HCT116 (cell line): ENCODE data around the gene BTBD3. TPM values are rescaled to one million over a fixed set of nuclear protein-coding genes. Genes with fewer than 3 reads are reported as not detected.

Experiments used
- ATAC-seq: fragments of 200-7000 bp; cut with Tn5 transposase; 2 replicates; pipeline ENCODE4 v1.9.1; 2020; ENCODE audit warnings: mild to moderate bottlenecking, moderate library complexity
- BruUV-seq: library from RNA; stranded (reverse); fragments of 400-500 nt; replicated peaks from 2 replicates; lab custom pipeline; 2021; lab: Mats Ljungman, UMichigan
- CTCF ChIA-PET: fragments of 300-600 bp; sonication (Branson Sonifier 250); formaldehyde crosslinking; loops from one replicate; lab custom pipeline; 2021; ENCODE audit warnings: antibody characterized with exemption; lab: Charles Lee
- POLR2A ChIA-PET: fragments of 300-600, 350-600 bp; sonication (Branson Sonifier 250); formaldehyde crosslinking; loops from one replicate; lab custom pipeline; 2021; ENCODE audit warnings: antibody characterized with exemption; lab: Charles Lee
- RAD21 ChIA-PET, 2 experiments: fragments of 300-600 bp; sonication (Branson Sonifier 250); formaldehyde crosslinking; loops; one replicate each; lab custom pipeline; 2023; ENCODE audit warnings: low total read pairs in 2 of 2; ENCODE audit not compliant: uncharacterized antibody in 2 of 2, unreplicated experiment in 2 of 2, low non-redundant PET in 1 of 2; lab: Charles Lee
- DNase-seq: peaks from one replicate; pipeline ENCODE4 v3.0.0-alpha.2; 2010; ENCODE audit warnings: low read depth, low spot score
- H2AFZ ChIP-seq: fragments of 200-600 bp; shearing (Covaris generic), sonication (generic); 2 replicates; pipeline ENCODE4 v1.6.1; 2017; ENCODE audit warnings: low read depth, mixed run types, mixed read lengths, antibody characterized with exemption, low read length; ENCODE audit not compliant: poor library complexity, severe bottlenecking
- H3K27ac ChIP-seq: 2 replicates; pipeline ENCODE4 v1.5.1; 2012; ENCODE audit warnings: low read depth, low read length
- H3K27me3 ChIP-seq: fragments of 200-600 bp; sonication (generic); 2 replicates; pipeline ENCODE4 v1.6.1; 2016; ENCODE audit warnings: mixed run types, low read length, mixed read lengths; ENCODE audit not compliant: insufficient read depth
- H3K36me3 ChIP-seq, 2 experiments: fragments of 200-500 bp in 1 of 2; fragments of 200-600 bp in 1 of 2; sonication (Bioruptor generic) in 1 of 2; sonication (generic) in 1 of 2; 2 replicates each; pipeline versions ENCODE4 v1.5.1 to v1.6.1; 2014 to 2016; ENCODE audit warnings: low read length in 2 of 2, inconsistent platforms in 1 of 2, mixed read lengths in 1 of 2, mixed run types in 1 of 2; ENCODE audit not compliant: insufficient read depth in 2 of 2, control insufficient read depth in 1 of 2
- H3K4me1 ChIP-seq, 2 experiments: fragments of 200-600 bp in 1 of 2; sonication (generic) in 1 of 2; 2 replicates each; pipeline versions ENCODE4 v1.5.1 to v1.6.1; 2012 to 2017; ENCODE audit warnings: low read length in 2 of 2, inconsistent platforms in 1 of 2, mild to moderate bottlenecking in 1 of 2, mixed read lengths in 1 of 2, mixed run types in 1 of 2, moderate library complexity in 1 of 2; ENCODE audit not compliant: insufficient read depth in 2 of 2, control insufficient read depth in 1 of 2
- H3K4me2 ChIP-seq: fragments of 200-600 bp; sonication (generic); 2 replicates; pipeline ENCODE4 v1.6.1; 2017; ENCODE audit warnings: mixed run types, low read length, mixed read lengths
- H3K4me3 ChIP-seq, 2 experiments: fragments of 200-600 bp in 1 of 2; sonication (generic) in 1 of 2; replicated peaks in 1 of 2; 2 replicates each; pipeline ENCODE4 v1.5.1; 2011 to 2016; ENCODE audit warnings: low read length in 2 of 2, control low read depth in 1 of 2, low read depth in 1 of 2, mild to moderate bottlenecking in 1 of 2, mixed read lengths in 1 of 2, mixed run types in 1 of 2
- H3K79me2 ChIP-seq: fragments of 200-600 bp; sonication (generic); 2 replicates; pipeline ENCODE4 v1.6.1; 2017; ENCODE audit warnings: mild to moderate bottlenecking, mixed run types, low read length, moderate library complexity, mixed read lengths; ENCODE audit not compliant: insufficient read depth
- H3K9ac ChIP-seq: fragments of 200-600 bp; sonication (generic); 2 replicates; pipeline ENCODE4 v1.6.1; 2016; ENCODE audit warnings: low read length, mixed read lengths
- H3K9me2 ChIP-seq: fragments of 200-600 bp; sonication (generic), shearing (Covaris generic); 2 replicates; pipeline ENCODE4 v1.6.1; 2017; ENCODE audit warnings: mixed run types, mild to moderate bottlenecking, moderate library complexity; ENCODE audit not compliant: insufficient read depth
- H3K9me3 ChIP-seq, 2 experiments: fragments of 200-500 bp in 1 of 2; fragments of 200-600 bp in 1 of 2; sonication (Bioruptor generic) in 1 of 2; sonication (generic) in 1 of 2; 2 replicates each; pipeline ENCODE4 v1.6.1; 2014 to 2017; ENCODE audit warnings: low read length in 2 of 2, mixed read lengths in 2 of 2, inconsistent platforms in 1 of 2, low read depth in 1 of 2, mild to moderate bottlenecking in 1 of 2, mixed run types in 1 of 2, moderate library complexity in 1 of 2; ENCODE audit not compliant: control insufficient read depth in 1 of 2, insufficient read depth in 1 of 2
- H4K20me1 ChIP-seq: fragments of 200-600 bp; sonication (generic), shearing (Covaris generic); 2 replicates; pipeline ENCODE4 v1.6.1; 2017; ENCODE audit warnings: mixed run types, mild to moderate bottlenecking, moderate library complexity; ENCODE audit not compliant: insufficient read depth
- CBX3 ChIP-seq: IDR thresholded peaks from 2 replicates; pipeline ENCODE4 v1.6.1; 2012; ENCODE audit warnings: low read depth
- EGR1 ChIP-seq: IDR thresholded peaks from 2 replicates; pipeline ENCODE4 v1.6.1; 2012; ENCODE audit warnings: low read depth
- ELF1 ChIP-seq: IDR thresholded peaks from 2 replicates; pipeline ENCODE4 v1.6.1; 2012; ENCODE audit warnings: low read depth, borderline replicate concordance
- EZH2 ChIP-seq: fragments of 200-600 bp; sonication (generic); IDR thresholded peaks from 2 replicates; pipeline ENCODE4 v1.6.1; 2017; ENCODE audit warnings: antibody characterized with exemption, mixed run types
- EZH2phosphoT487 ChIP-seq: fragments of 200-600 bp; IDR thresholded peaks from 2 replicates; pipeline ENCODE4 v1.6.1; 2018; ENCODE audit warnings: antibody characterized with exemption, borderline replicate concordance
- FOSL1 ChIP-seq: IDR thresholded peaks from 2 replicates; pipeline ENCODE4 v1.6.1; 2012; ENCODE audit warnings: low read depth
- JUND ChIP-seq: IDR thresholded peaks from 2 replicates; pipeline ENCODE4 v1.6.1; 2012
- POLR2A ChIP-seq: IDR thresholded peaks from 2 replicates; pipeline ENCODE4 v1.7.0; 2011; ENCODE audit warnings: borderline replicate concordance; ENCODE audit not compliant: insufficient read depth, insufficient read length; ENCODE audit errors: extremely low read depth
- SIN3A ChIP-seq: IDR thresholded peaks from 2 replicates; pipeline ENCODE4 v1.6.1; 2012; ENCODE audit warnings: low read depth
- SP1 ChIP-seq: IDR thresholded peaks from 2 replicates; pipeline ENCODE4 v1.6.1; 2012; ENCODE audit warnings: low read depth
- TCF7L2 ChIP-seq: IDR thresholded peaks from 2 replicates; pipeline ENCODE4 v1.7.0; 2011; ENCODE audit warnings: borderline replicate concordance, inconsistent platforms; ENCODE audit not compliant: insufficient read depth, insufficient read length; ENCODE audit errors: extremely low read depth
- YY1 ChIP-seq: IDR thresholded peaks from 2 replicates; pipeline ENCODE4 v1.6.1; 2011; ENCODE audit warnings: low read length, low read depth, moderate library complexity, mild to moderate bottlenecking; ENCODE audit not compliant: insufficient replicate concordance; ENCODE audit errors: extremely low read depth
- ZFX ChIP-seq: fragments of 450-650 bp; IDR thresholded peaks from 2 replicates; pipeline ENCODE4 v1.6.1; 2017
- ZNF274 ChIP-seq: fragments of 200-500 bp; sonication (Bioruptor generic); IDR thresholded peaks from 2 replicates; pipeline ENCODE4 v1.6.1; 2014; ENCODE audit warnings: mild to moderate bottlenecking, low read depth, low read length, inconsistent platforms
- intact Hi-C: fragments of 100-400 bp; cut with micrococcal nuclease; formaldehyde crosslinking; loops from 2 replicates; pipeline ENCODE4 v1.10.0; 2022
- total RNA-seq: library from RNA; stranded (reverse); gene quantifications from one replicate; pipeline ENCODE4 v1.2.1, GENCODE V29; 2021; ENCODE audit not compliant: unreplicated experiment
- TF ChIP-seq, protein P1 (sequence below): IDR thresholded peaks from 2 replicates; pipeline ENCODE4 v1.6.1; 2012
- TF ChIP-seq, protein P2 (sequence below): IDR thresholded peaks from 2 replicates; pipeline ENCODE4 v1.6.1; 2012; ENCODE audit warnings: low read depth

BTBD3 gene
- total RNA-seq, 1 experiment from 2014 or later, result 20.2 TPM

DNA sequence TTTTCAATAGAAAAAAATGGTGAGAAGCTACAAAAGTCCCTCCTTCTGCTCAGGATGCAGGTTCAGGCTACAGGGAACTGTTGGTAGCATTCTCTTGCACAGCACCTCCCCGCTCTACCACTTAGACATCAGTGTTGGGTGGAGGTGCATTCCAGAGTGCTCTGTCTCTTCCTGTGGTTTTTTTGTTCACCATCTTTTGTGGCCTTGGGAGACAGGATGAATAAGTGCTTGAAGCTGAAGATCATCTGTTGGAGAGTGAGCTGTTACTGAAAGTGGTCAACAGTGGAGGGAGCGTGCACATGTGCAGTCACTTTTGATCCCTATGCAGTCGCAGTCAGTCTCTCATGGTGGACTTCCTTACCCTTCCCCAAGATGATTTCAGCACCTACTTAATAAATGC, 16.6 kb upstream of the BTBD3 start:
- no peaks in the 10 kb centered on the region for H4K20me1 ChIP-seq
- no peak for ATAC-seq
- peaks cover 61% of the 10 kb centered on the region for H3K79me2 ChIP-seq
- no peaks in the 10 kb centered on the region for H3K9me3 ChIP-seq
- BruUV-seq, result no TSS peak
- ChIA-PET RAD21 (no interaction called here), POLR2A (no interaction called here), CTCF (interaction anchor here (1.3 kb wide), 1 partner anchor 11 kb away, joined by 4 read pairs; no protein-coding TSS in a partner anchor)
- no peak overlapping the region for H3K9ac ChIP-seq
- no peak overlapping the region for H2AFZ ChIP-seq
- H3K27ac ChIP-seq, result no peak overlapping the region
- H3K4me3 ChIP-seq, result no peak overlapping the region
- TF ChIP-seq JUND (no peak), SIN3A (no peak), ZNF274 (no peak), FOSL1 (no peak), ZFX (no peak)
- TF ChIP-seq, all 23 proteins: peak for 0
- no peaks in the 10 kb centered on the region for H3K27me3 ChIP-seq
- H3K9me2 ChIP-seq, result no peaks in the 10 kb centered on the region
- no peak overlapping the region for H3K4me2 ChIP-seq
- peaks cover 0 to 9% of the 10 kb centered on the region in 2 experiments; a peak in 1 of 4 replicates for H3K4me1 ChIP-seq
- intact Hi-C loops, result no loop called here
- DNase-seq, result no peak
- H3K36me3 ChIP-seq, result no peaks in the 10 kb centered on the region; a peak in 1 of 4 replicates

DNA sequence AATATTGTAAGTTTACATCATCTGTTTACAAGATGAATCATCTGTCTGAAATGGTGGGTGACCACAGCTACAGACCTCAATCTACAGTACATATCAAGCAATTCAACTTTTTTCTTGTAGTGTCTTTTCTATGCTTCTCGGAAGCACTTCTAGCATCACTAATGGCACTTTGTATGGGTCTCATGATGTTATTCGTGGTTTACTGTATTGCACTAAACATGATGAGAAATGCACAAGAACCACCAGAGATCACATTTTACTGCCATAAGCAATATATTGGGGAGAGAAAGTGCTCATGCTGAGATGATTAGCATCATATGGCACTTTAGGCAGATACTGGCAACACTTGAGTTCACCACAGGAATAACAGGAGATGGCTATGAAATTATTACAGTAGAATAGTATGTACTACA, 15.4 kb upstream of the BTBD3 start:
- BruUV-seq, result no TSS peak
- Histone ChIP-seq H2AFZ (no peak overlapping the region), H3K27me3 (no peaks in the 10 kb centered on the region), H3K27ac (no peak overlapping the region), H4K20me1 (no peaks in the 10 kb centered on the region), H3K4me2 (no peak overlapping the region), H3K4me3 (no peak overlapping the region), H3K9me3 (no peaks in the 10 kb centered on the region), H3K9me2 (no peaks in the 10 kb centered on the region), H3K9ac (no peak overlapping the region), H3K79me2 (peaks cover 60% of the 10 kb centered on the region), H3K36me3 (no peaks in the 10 kb centered on the region; a peak in 1 of 4 replicates), H3K4me1 (peaks cover 0 to 12% of the 10 kb centered on the region in 2 experiments; a peak in 1 of 4 replicates)
- DNase-seq, result no peak
- intact Hi-C loops, result no loop called here
- RAD21 ChIA-PET, result no interaction called here
- no peak for ATAC-seq
- CTCF ChIA-PET, result interaction anchor here (0.7 to 1.3 kb wide), 2 partner anchors 10 to 1648 kb away, joined by 3 to 4 read pairs; no protein-coding TSS in a partner anchor
- POLR2A ChIA-PET, result no interaction called here
- TF ChIP-seq EGR1 (no peak), POLR2A (no peak), FOSL1 (no peak), EZH2 (no peak), ZFX (no peak), ELF1 (no peak), EZH2phosphoT487 (no peak), JUND (no peak), SP1 (no peak), YY1 (no peak), CBX3 (no peak), TCF7L2 (no peak)
- TF ChIP-seq, protein P1, sequence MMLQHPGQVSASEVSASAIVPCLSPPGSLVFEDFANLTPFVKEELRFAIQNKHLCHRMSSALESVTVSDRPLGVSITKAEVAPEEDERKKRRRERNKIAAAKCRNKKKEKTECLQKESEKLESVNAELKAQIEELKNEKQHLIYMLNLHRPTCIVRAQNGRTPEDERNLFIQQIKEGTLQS, result no peak
- TF ChIP-seq, protein P2, sequence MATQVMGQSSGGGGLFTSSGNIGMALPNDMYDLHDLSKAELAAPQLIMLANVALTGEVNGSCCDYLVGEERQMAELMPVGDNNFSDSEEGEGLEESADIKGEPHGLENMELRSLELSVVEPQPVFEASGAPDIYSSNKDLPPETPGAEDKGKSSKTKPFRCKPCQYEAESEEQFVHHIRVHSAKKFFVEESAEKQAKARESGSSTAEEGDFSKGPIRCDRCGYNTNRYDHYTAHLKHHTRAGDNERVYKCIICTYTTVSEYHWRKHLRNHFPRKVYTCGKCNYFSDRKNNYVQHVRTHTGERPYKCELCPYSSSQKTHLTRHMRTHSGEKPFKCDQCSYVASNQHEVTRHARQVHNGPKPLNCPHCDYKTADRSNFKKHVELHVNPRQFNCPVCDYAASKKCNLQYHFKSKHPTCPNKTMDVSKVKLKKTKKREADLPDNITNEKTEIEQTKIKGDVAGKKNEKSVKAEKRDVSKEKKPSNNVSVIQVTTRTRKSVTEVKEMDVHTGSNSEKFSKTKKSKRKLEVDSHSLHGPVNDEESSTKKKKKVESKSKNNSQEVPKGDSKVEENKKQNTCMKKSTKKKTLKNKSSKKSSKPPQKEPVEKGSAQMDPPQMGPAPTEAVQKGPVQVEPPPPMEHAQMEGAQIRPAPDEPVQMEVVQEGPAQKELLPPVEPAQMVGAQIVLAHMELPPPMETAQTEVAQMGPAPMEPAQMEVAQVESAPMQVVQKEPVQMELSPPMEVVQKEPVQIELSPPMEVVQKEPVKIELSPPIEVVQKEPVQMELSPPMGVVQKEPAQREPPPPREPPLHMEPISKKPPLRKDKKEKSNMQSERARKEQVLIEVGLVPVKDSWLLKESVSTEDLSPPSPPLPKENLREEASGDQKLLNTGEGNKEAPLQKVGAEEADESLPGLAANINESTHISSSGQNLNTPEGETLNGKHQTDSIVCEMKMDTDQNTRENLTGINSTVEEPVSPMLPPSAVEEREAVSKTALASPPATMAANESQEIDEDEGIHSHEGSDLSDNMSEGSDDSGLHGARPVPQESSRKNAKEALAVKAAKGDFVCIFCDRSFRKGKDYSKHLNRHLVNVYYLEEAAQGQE, result no peak
